HG02571 (cell line): ENCODE measurements around the gene FRMPD2.
"Not testable (repeated sequence)": the region's sequence is repeated elsewhere in the genome, so short reads cannot be mapped to it uniquely, and the experiment has no call there.

Source experiments
- ATAC-seq: cut with Tn5 transposase; IDR thresholded peaks from one replicate; pipeline ENCODE4 v1.9.1; 2021; ENCODE audit warnings: mild to moderate bottlenecking, moderate library complexity; ENCODE audit not compliant: unreplicated experiment

The FRMPD2 gene

DNA sequence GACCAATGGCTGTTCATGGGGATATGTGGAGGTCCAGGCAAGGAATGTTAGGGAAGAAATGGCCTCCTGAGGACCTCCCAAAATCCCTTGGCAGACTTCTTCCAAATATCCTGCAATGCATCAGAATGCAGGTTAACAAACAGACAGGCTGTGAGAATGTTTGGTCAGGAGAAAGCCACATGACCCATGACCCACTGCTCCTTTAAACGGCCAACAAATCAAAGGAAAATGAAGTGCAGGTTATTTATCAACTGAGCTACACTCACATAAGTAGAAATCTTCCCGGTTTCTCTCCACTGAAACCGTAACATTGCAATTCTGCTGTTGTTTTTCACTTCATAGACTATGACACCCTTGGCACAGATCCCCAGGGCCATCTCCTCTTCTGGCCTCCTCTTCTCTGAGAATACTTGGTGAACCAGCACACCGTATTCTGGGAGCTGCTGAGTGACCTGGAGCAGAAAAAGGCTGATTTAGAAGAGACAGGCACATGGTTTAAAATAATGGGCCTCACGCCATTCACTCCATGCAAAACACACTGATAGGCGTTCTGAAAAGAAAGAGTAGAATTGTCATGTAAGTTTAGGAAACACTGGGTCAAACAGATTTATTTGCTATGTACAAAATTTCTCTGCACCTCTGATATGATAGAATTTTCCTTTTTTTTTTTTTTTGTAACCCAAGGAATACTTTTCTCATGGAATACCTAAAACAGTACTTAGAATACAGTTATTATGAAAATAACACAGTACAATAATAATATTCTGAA, 67.8 kb downstream of the FRMPD2 start:
- ATAC-seq = peak; percentile 17

DNA sequence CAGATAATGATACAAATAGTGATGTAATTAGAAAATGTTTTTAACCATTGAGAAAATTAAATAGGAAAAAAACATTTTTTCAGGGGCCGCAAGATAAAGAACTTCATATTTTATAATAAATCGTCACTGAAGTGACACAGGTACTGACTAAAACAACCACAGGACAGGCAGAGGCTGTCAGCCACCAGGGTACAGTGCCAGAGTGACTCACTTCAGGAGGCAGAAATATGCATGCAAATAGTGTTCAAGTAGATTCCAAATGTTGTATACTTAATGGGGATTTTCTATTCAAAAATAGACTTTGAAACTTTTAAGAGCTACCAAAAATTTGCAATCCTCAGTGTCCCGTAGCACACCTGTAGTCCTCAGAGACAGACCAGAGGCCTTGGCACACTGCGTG, 68.6 kb downstream of the FRMPD2 start:
- ATAC-seq = peak; percentile 75

DNA sequence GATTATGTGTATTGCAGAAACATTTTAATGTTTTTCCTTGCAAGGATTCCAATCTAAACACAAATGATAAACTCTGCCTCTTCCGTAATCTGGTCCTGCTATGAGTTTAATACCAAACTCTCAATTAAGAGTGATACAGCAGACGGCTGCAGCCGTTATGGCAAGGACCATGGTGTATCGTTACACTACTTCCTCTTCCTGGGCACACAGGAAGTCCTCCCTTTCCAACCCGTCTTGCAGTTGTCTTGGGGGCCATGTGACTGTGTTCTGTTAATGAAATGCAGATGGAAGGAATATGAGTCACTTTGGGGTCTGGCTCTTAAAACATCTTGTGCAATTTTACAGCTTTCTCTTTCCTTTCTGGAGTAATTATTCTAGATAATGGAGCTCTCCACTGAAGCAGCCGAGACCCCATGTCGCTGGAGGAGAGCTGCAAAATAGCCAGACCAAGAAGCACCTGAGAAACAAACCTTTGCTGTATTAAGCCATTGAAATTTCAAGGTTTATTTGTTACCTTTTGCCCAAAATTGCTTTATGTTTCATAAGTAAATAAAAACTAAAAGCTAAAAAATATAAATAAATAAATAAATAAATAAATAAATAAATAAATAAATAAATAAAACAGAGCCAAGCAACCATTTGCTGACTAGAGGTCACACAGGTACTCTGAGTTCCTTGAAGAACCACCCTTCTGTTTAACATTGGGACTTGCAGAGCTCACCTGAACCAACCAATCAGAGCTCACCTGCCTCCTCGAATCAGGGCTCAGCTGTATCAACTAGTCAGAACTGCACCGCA, 74.7 kb downstream of the FRMPD2 start:
- ATAC-seq = no peak

DNA sequence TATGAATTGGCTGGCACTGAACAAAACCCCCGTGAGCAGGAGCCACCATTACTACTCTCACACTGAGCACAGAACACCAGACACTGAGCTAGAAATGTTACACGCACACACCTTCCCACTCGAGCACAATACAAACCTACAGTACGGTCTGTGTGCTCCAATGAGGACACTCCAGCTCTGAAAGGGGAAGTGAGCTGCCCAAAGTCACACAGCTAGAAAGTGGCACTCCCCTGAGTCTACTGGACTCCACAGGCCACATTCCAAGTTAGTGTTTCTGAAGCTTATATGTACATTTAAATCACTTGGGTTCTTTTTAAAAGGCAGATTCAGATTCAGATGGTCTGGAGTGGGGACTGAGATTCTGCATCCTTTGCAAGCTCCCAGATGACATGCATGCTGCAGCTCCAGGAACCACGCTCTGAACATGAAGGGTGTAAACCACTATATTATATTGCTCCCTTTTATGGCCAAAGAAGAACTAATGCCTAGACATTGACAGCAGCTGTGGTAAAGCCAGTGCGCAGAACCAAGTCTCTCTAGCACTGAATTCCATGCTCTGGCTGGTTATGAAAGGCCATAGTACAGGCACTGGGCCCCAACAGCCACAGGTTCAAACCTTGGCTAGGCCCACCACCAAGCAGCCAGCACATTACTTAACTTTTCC, 77.1 kb downstream of the FRMPD2 start:
- ATAC-seq = no peak

DNA sequence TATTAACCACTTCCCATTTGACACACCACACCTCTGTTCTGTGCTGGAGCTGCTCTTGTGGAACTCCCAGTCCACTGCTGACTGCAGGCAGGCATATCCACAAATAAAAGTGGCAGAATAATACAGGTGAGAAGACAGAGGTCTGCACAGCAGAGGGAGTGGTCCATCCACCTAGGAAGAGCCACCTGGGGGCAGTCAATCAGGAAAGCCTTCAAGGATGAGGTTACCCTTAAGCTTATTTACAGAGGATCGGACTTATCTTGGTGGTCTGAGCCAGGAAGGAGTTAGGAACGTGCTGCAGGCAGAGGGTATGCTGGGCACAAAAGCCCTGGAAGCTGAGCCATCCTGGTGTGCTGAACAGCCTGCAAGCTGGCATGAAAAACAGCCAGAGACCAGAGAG, 78.7 kb downstream of the FRMPD2 start:
- no peak for ATAC-seq

DNA sequence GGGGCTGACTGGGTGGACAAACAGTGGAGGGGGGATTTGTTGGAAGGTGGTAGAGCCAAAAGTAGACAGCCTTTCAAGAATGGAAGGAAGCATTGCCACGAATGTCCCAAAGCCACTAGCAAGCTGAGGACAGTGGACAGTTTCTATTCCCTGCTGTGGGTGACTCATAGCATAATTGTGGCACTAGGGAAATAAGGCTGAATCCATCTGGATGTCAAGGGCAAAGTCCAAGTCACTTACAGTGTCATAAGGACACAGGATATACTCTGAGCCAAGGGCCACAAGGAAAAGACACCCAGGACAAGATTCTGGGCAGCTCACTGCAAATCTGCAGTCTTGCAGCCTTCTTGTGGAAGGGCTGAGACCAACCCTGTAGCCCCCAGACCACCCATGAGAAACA, 79.7 kb downstream of the FRMPD2 start:
- no peak for ATAC-seq

DNA sequence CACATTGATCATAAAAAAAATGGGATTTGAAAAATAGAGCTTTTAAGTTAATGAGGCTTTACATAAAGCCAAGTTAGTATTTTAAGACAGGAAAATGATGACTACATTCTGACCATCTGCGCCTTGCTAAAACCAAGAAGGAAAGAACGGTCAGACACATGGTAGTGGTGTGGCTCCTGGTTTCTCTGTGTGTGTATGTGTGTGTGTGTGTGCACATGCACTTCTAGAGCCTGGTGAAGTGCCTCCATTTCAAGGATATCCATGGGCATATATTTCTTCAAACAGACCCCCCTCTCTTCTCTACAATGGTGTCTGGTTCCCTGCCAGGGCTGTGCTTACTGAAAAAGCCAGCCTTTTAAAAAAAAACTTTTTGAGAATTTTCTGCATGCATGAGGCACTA, 80.9 kb downstream of the FRMPD2 start:
- no peak for ATAC-seq

DNA sequence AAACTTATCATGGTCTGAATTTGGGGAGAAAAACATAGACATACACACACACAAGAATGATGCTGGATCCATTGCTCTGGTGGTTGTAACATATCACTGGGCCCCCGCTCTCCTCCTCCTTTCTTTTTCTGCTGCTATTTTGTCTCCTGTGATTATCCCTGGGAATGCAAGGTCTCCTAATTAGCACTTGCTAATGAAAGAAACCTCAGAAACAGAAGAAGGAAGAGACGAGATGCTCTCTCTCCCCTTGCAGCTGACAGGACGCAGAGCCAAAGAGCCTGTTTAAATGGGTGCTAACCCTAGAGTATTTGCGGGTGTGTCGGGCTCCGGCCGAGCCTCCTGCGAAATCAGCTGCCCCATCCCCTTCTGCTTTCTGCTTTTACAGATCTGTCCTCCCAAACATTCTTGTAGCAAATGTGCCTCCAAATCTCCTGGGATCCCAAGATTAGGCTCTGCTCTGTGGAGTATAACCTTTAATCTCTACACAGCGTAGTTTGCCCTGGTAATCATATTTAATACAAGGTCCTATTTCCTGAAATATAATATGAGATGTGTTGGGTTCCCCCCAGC, 81.5 kb downstream of the FRMPD2 start:
- ATAC-seq = no peak

DNA sequence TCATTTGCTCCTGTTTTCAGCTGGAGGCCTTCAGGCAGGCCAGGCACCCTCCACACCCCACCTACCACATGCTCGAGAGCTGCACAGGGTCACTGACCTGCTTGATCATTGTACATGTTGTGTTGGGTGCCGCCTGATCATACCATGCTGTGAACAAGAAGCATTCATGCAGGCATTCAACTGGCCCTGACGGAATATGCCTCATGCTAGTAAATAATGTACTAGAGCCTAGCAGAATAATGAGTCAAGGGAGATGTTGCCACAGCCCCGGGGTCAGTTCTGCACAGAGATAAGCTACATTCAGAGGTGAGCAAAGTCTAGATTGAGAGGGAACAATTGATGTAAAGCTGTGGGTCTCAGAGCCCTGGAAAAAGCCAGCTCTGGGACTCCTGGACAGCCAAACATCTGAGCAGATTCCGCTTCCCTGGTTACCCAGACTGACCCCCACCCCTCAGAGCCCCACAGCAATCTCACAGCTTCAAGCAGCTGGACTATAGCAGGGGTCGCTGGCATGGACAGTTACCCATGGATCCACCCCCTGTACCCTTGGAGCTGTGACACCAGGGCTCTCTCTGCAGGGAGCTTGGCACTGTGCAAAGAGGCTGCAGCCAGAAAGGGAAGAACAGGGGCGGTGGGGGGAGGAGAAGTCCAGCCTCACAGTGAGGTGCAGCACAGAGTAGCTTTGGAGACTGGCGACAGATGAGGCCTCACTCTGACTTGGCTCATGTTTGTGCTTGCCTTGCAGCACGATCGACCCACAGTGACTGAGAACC, 86.6 kb downstream of the FRMPD2 start:
- no peak for ATAC-seq

DNA sequence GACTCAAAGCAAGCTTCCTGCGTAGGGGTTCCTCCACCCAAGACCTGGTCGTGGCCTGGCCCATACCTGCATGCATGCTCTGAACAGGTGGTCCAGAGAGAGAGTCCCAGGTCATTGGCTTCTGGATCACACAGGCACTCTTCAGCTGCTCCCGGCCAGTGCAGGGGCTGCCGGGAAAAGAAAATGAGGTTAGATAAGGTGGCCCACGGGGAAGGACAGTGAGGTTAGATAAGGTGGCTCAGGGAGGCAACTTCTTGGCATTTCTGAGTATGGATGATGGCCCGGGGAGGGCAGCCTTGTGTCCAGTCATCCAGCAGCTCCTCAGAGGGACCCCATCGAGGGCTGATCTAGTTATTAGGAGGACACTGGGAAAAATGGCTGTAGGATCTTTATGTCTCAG, 87.4 kb downstream of the FRMPD2 start:
- ATAC-seq = no peak

DNA sequence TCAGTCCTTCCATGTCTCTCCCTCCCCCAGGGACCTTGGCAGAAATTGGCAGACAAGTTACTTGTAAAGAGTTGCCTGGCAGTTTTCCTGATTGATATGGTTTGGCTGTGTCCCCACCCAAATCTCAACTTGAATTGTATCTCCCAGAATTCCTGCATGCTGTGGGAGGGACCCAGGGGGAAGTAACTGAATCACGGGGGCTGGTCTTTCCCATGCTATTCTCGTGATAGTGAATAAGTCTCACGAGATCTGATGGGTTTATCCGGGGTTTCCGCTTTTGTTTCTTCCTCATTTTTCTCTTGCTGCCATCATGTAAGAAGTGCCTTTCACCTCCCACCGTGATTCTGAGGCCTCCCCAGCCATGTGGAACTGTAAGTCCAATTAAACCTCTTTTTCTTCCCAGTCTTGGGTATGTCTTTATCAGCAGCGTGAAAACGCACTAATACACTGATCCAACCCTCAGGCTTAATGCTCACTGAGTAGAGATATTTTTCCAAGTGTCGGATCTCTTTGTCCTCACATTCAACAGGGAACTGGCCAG, 88.2 kb downstream of the FRMPD2 start:
- ATAC-seq = not testable (repeated sequence)

DNA sequence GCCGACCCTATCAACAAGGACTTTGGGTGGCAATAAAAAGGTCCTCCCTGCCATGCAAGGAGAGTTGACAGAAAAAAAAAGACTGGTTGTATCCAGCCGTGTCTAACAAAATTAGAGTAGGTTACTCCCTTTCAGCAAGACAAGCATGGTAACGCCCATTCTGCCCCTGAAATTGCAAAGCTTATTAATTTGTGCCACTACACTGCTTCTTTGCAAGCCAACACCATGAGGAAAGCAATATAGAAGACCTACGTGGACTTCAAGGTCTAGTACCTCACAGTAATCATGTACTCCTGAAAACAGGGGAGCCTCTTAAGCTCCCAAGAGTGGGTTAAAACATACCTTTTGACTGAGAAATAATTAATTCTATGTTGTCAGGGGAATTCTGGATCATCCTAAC, 90.3 kb downstream of the FRMPD2 start:
- ATAC-seq = no peak

DNA sequence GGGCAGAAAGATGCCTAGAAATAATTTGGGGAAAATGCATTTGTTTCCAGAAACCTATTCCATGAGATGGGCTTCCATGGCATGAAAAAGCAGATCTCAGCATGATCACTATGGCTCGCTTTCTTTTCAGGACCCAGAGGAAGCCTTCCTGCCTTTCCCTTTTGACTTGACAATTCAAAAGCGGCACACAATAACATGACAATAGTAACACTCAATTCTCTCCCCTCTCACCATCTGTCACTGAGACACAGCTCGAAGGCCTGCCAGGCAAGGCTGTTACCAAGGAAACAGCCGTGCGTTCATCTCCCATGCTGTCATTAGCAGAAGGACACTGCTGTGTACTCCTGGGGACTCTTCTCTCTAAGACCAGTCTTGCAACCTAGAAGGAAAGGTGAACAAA, 101.8 kb downstream of the FRMPD2 start:
- not testable (repeated sequence) for ATAC-seq

DNA sequence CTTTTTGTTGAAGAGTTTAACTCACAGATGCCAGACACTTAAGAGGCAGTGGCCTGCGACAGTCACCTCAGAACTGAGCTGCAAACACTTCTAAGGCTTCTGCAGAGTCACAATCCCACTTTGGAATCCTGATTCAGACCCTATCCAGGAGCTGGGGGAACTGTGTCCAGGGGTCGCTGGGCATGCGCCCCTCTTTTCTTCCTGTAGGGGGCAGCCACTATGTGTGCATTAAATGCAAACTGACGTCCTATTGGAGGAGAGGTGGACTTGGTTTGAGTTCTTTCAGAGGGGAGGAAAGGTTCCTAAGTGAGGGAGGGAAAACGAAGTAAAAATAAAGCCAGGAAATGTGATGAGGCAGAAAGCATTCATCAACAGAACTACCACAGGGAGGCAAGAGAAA, 113.8 kb downstream of the FRMPD2 start:
- not testable (repeated sequence) for ATAC-seq

DNA sequence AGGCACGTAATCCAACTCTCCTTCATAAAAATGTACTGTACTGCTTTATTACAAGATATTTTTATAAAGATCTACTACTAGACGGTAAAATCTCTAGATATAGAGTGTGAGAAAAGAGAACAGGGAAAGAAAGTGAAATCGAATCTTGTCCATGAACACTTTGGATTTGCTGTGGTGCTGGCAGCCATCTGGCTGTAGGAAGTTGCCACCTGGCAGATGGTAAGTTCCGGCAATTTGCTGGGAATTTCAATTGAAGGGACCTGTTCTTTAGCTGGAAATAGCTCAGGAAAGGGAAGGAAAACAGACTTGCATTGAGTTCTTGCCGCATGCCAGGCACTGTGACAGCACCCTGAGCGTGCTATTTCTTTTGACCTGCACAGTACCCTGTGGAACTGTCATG, 114.3 kb downstream of the FRMPD2 start:
- not testable (repeated sequence) for ATAC-seq

DNA sequence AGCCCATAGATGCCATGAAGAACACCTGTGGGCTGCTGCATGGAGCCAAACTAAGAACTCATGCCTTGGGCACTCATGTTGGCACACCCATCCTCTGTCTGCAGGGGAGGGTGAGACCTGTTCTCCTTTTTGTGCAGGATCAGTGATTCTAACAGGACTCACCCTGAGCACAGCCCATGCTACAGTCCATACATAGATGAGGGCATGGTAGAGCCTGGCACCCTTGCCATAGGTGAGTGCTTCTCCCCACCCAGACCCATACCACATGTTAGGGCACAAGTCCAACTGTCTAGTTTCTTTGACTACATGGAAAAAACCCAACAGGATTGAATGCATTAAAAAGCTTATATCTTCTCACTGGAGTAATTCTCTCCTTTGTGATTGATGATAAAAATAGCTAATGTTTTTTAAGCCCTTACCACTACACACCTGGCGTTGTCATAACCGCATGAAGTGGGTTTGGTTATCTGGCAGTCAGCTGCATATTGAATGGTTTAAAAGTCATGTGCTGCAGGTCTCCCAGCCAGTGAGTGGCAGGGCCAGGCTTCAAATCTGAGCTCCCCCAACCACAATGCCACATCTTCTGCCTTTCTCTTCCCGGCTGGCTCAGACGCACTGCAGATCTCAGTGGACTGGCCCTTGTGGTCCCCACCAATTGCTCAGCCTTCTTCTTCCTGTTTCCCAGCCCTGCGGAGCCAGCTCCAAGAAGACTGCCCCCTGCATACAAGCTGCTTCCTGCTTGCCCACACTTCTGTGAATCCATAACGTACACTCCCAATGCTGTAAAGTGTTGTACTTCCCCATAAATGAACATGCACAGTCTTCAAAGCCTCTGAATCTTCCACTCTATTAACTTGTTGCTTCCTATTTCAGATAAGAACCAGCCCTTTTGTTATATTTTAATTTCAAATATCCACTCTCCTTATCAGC, 120.0 kb downstream of the FRMPD2 start:
- not testable (repeated sequence) for ATAC-seq

DNA sequence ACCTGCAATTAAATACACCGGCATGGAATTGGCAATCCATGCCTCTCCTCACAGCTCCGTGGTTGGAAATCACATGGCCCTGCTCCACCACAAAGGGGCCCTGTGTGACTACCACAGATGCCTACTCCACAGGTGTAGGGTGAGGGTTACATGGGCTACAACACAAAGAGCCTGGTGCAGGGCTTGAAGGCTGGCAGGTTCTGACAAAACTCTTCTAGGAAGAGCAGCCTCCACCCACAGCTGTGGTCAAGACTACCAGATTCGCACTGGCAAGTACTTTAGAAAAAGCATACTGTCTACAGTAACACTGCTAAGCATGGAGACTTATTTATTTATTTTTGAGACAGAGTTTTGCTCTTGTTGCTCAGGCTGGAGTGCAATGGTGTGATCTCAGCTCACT, 126.9 kb downstream of the FRMPD2 start:
- ATAC-seq = not testable (repeated sequence)

DNA sequence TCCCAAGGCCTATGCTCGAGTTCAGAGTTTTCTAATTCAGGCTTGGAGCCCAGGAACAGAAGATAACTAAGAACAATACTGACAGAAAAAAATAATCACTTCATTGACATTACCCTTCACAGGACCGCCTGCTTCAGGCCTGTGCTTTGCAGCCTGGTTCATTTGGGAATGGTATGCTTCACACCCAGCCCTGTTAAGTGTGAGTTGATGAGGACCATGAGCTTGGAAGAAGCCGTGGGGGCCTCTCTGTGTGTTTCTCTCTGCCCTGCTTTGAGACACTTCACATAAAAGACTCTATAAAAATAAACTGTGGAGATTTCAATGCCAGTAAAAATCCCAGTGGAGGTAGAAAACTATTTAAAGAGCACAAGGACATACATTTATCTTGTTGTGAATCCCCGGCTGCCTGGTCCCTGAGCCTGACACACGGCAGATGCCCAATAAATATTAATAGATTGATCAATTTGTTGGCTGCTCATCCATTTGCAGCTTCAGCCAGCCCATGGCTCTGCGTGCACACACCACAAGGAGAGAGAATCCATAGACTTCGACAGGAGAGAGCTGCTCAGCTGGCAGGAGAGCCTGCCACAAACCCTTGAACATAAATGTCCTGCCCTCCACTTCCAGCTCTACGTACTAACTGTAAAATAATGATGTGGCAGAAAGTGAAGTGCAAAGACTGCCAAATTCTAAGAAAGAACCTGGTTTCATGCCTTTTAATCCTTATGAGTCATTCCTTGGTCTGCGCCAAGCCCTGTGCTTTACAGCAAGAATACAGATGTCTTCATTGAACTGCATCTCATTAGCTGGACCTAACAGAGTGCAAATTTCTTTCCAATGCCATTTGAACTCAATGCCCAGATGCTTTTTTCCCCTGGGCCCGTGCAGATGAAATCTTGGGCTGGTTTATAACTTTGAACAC, 130.5 kb downstream of the FRMPD2 start:
- ATAC-seq = not testable (repeated sequence)
